NB4 (cell line): ENCODE data around the gene APOE.

ENCODE experiments used
- DNase-seq: peaks from one replicate; pipeline ENCODE4 v3.0.0; 2010; ENCODE audit warnings: low read depth
- H3K4me3 ChIP-seq: one replicate; pipeline ENCODE4 v1.5.1; 2011; ENCODE audit warnings: mild to moderate bottlenecking, low read depth, low read length, moderate library complexity
- CTCF ChIP-seq: IDR thresholded peaks from one replicate; pipeline ENCODE4 v1.5.1; 2012; ENCODE audit warnings: low read depth, low read length
- MAX ChIP-seq: IDR thresholded peaks from 2 replicates; pipeline ENCODE4 v1.6.1; 2011; ENCODE audit warnings: low read depth, low read length
- MYC ChIP-seq: IDR thresholded peaks from 2 replicates; pipeline ENCODE4 v1.6.1; 2011; ENCODE audit warnings: low read depth, low read length
- POLR2A ChIP-seq: IDR thresholded peaks from 2 replicates; pipeline ENCODE4 v1.6.1; 2011; ENCODE audit warnings: mild to moderate bottlenecking; ENCODE audit not compliant: insufficient read length; ENCODE audit errors: extremely low read depth

Gene APOE

GRCh38 chr19:44890366-44891015, 15.1 kb upstream of the APOE start:
- TF ChIP-seq CTCF: no peak
- TF ChIP-seq MAX: peak; percentile 41; the same call in 1 of the 2 replicates
- TF ChIP-seq POLR2A: peak; percentile 41
- peak; percentile 99 for DNase-seq
- H3K4me3 ChIP-seq: peak overlapping the region; percentile 59

GRCh38 chr19:44891016-44891882, 14.3 kb upstream of the APOE start, which contains the start of gene TOMM40:
Gene TOMM40 (plus strand): TSS chr19:44891254. CDS start chr19:44891416, 162 bp downstream.
- peak; percentile 82 for TF ChIP-seq MYC
- peak; percentile 36 for TF ChIP-seq POLR2A
- peak; percentile 67 for TF ChIP-seq MAX
- no peak for TF ChIP-seq CTCF
- DNase-seq: peak; percentile 98
- peak within 1 kb of the TSS; percentile 97 for H3K4me3 ChIP-seq

- TF ChIP-seq CTCF (no peak), MAX (no peak), POLR2A (no peak), MYC (no peak)
- peak overlapping the region; percentile 97 for H3K4me3 ChIP-seq
- DNase-seq: no peak
Observed at GRCh38 chr19:44892932-44893331, 12.7 kb upstream of the APOE start.

GRCh38 chr19:44893332-44894051, 12.1 kb upstream of the APOE start:
- no peak overlapping the region for H3K4me3 ChIP-seq
- no peak for DNase-seq
- TF ChIP-seq MAX: no peak
- no peak for TF ChIP-seq POLR2A
- TF ChIP-seq MYC: no peak
- TF ChIP-seq CTCF: no peak

GRCh38 chr19:44894052-44894400, 11.6 kb upstream of the APOE start:
- H3K4me3 ChIP-seq: no peak overlapping the region
- no peak for TF ChIP-seq MAX
- no peak for TF ChIP-seq CTCF
- TF ChIP-seq MYC: no peak
- TF ChIP-seq POLR2A: no peak
- DNase-seq: no peak
